ENCODE data around the gene PCBP3.
"Not testable (repeated sequence)": the region's sequence is repeated elsewhere in the genome, so short reads cannot be mapped to it uniquely, and the experiment has no call there.

DNA sequence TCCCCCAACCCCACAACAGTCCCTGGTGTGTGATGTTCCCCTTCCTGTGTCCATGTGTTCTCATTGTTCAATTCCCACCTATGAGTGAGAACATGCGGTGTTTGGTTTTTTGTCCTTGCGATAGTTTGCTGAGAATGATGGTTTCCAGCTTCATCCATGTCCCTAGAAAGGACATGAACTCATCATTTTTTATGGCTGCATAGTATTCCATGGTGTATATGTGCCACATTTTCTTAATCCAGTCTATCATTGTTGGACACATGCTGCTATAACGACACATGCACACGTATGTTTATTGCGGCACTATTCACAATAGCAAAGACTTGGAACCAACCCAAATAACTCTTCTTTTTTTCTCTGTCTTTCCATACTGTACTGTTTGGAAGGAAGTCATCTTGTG is 66.8 kb downstream of the PCBP3 start:
- TF ChIP-seq YY1 (IDR thresholded peaks at IDR 0.05; ENCODE audit: insufficient read depth, insufficient read length); ZNF274 (IDR thresholded peaks at IDR 0.05; ENCODE audit: low read depth, low read length): not testable (repeated sequence)
